Parathyroid adenoma (tissue), 2 donors: ENCODE results near the gene EAF1.

ENCODE experiments used
- H2AFZ ChIP-seq: fragments of 300-600 bp; sonication (generic); one replicate; pipeline ENCODE4 v1.7.0; 2017; ENCODE audit warnings: antibody characterized with exemption, mild to moderate bottlenecking
- H3K27ac ChIP-seq: fragments of 300-600 bp; sonication (generic); one replicate; pipeline ENCODE4 v1.7.0; 2017
- H3K27me3 ChIP-seq: fragments of 300-600 bp; sonication (generic); one replicate; pipeline ENCODE4 v1.7.0; 2017; ENCODE audit warnings: low read length; ENCODE audit not compliant: control insufficient read depth, insufficient read depth
- H3K36me3 ChIP-seq: fragments of 300-600 bp; sonication (generic); one replicate; pipeline ENCODE4 v1.7.0; 2017; ENCODE audit warnings: low read length; ENCODE audit not compliant: control insufficient read depth, insufficient read depth
- H3K4me1 ChIP-seq: fragments of 300-600 bp; sonication (generic); one replicate; pipeline ENCODE4 v1.7.0; 2017; ENCODE audit warnings: control low read depth
- H3K4me2 ChIP-seq: fragments of 300-600 bp; sonication (generic); one replicate; pipeline ENCODE4 v1.7.0; 2017; ENCODE audit warnings: low read length
- H3K4me3 ChIP-seq: fragments of 300-600 bp; sonication (generic); one replicate; pipeline ENCODE4 v1.7.0; 2017; ENCODE audit warnings: low read depth, low read length
- H3K79me2 ChIP-seq: fragments of 300-600 bp; sonication (generic); one replicate; pipeline ENCODE4 v1.7.0; 2017; ENCODE audit warnings: control low read depth
- H3K9ac ChIP-seq: fragments of 300-600 bp; sonication (generic); one replicate; pipeline ENCODE4 v1.7.0; 2017; ENCODE audit warnings: mild to moderate bottlenecking
- H3K9me3 ChIP-seq: fragments of 300-600 bp; sonication (generic); one replicate; pipeline ENCODE4 v1.7.0; 2017; ENCODE audit warnings: low read length; ENCODE audit not compliant: control insufficient read depth
- CTCF ChIP-seq: fragments of 300-600 bp; sonication (generic); IDR thresholded peaks from one replicate; pipeline ENCODE4 v1.7.0; 2017; ENCODE audit warnings: antibody characterized with exemption, mild to moderate bottlenecking
- donor health status: primary hyperparathyroidism.

The EAF1 gene

GRCh38 chr3:15475161-15475560 is 47.8 kb downstream of the EAF1 start:
- no peaks in the 10 kb centered on the region for H3K4me1 ChIP-seq
- no peaks in the 10 kb centered on the region for H3K36me3 ChIP-seq
- H3K79me2 ChIP-seq, result no peaks in the 10 kb centered on the region
- no peak overlapping the region for H2AFZ ChIP-seq
- H3K9me3 ChIP-seq, result no peaks in the 10 kb centered on the region
- no peak overlapping the region for H3K4me3 ChIP-seq
- TF ChIP-seq CTCF, result no peak
- H3K9ac ChIP-seq, result no peak overlapping the region
- H3K27ac ChIP-seq, result no peak overlapping the region
- H3K4me2 ChIP-seq, result no peak overlapping the region
- H3K27me3 ChIP-seq, result no peaks in the 10 kb centered on the region

GRCh38 chr3:15476378-15476777 is 49.0 kb downstream of the EAF1 start:
- no peak overlapping the region for H3K27ac ChIP-seq
- no peaks in the 10 kb centered on the region for H3K27me3 ChIP-seq
- no peaks in the 10 kb centered on the region for H3K4me1 ChIP-seq
- no peak overlapping the region for H3K4me2 ChIP-seq
- H3K4me3 ChIP-seq, result no peak overlapping the region
- no peaks in the 10 kb centered on the region for H3K79me2 ChIP-seq
- H2AFZ ChIP-seq, result no peak overlapping the region
- TF ChIP-seq CTCF, result no peak
- no peaks in the 10 kb centered on the region for H3K9me3 ChIP-seq
- no peaks in the 10 kb centered on the region for H3K36me3 ChIP-seq
- H3K9ac ChIP-seq, result no peak overlapping the region

GRCh38 chr3:15477951-15478639 is 50.7 kb downstream of the EAF1 start:
- Histone ChIP-seq H2AFZ (no peak overlapping the region), H3K4me1 (no peaks in the 10 kb centered on the region), H3K4me2 (no peak overlapping the region), H3K27ac (no peak overlapping the region), H3K79me2 (no peaks in the 10 kb centered on the region), H3K4me3 (no peak overlapping the region), H3K36me3 (no peaks in the 10 kb centered on the region), H3K27me3 (no peaks in the 10 kb centered on the region), H3K9ac (no peak overlapping the region), H3K9me3 (no peaks in the 10 kb centered on the region)
- no peak for TF ChIP-seq CTCF

GRCh38 chr3:15478640-15478979 is 51.2 kb downstream of the EAF1 start:
- Histone ChIP-seq H3K4me2 (no peak overlapping the region), H3K79me2 (no peaks in the 10 kb centered on the region), H3K36me3 (no peaks in the 10 kb centered on the region), H3K9me3 (no peaks in the 10 kb centered on the region), H2AFZ (no peak overlapping the region), H3K27me3 (no peaks in the 10 kb centered on the region), H3K4me3 (no peak overlapping the region), H3K4me1 (no peaks in the 10 kb centered on the region), H3K9ac (no peak overlapping the region), H3K27ac (no peak overlapping the region)
- no peak for TF ChIP-seq CTCF
